AG09319 (cell line): ENCODE measurements around the gene SLC15A5.

ENCODE experiments used
- DNase-seq: peaks from one replicate; pipeline ENCODE4 v3.0.0-alpha.2; 2010; ENCODE audit warnings: low read depth; ENCODE audit errors: extremely low read depth
- TF ChIP-seq, protein P1 (sequence below): IDR thresholded peaks from 2 replicates; pipeline ENCODE4 v1.5.1; 2011; ENCODE audit warnings: low read depth, mild to moderate bottlenecking, inconsistent platforms, low read length, moderate library complexity

SLC15A5 gene

GRCh38 chr12:16241346-16241745, 36.1 kb downstream of the SLC15A5 start:
- TF ChIP-seq, protein P1, sequence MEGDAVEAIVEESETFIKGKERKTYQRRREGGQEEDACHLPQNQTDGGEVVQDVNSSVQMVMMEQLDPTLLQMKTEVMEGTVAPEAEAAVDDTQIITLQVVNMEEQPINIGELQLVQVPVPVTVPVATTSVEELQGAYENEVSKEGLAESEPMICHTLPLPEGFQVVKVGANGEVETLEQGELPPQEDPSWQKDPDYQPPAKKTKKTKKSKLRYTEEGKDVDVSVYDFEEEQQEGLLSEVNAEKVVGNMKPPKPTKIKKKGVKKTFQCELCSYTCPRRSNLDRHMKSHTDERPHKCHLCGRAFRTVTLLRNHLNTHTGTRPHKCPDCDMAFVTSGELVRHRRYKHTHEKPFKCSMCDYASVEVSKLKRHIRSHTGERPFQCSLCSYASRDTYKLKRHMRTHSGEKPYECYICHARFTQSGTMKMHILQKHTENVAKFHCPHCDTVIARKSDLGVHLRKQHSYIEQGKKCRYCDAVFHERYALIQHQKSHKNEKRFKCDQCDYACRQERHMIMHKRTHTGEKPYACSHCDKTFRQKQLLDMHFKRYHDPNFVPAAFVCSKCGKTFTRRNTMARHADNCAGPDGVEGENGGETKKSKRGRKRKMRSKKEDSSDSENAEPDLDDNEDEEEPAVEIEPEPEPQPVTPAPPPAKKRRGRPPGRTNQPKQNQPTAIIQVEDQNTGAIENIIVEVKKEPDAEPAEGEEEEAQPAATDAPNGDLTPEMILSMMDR: no peak
- DNase-seq: no peak

- TF ChIP-seq, protein P1: no peak
- DNase-seq: no peak
These were observed 38.8 kb downstream of the SLC15A5 start for GRCh38 chr12:16238661-16239060.

- no peak for DNase-seq
- TF ChIP-seq, protein P1: no peak
These were observed 47.8 kb downstream of the SLC15A5 start for GRCh38 chr12:16229676-16230075.

GRCh38 chr12:16228067-16228466, 49.4 kb downstream of the SLC15A5 start:
- DNase-seq: no peak
- TF ChIP-seq, protein P1: no peak

GRCh38 chr12:16225692-16226091, 51.8 kb downstream of the SLC15A5 start:
- DNase-seq: no peak

GRCh38 chr12:16224196-16224595, 53.3 kb downstream of the SLC15A5 start:
- DNase-seq: no peak
- TF ChIP-seq, protein P1: no peak

More at GRCh38 chr12:16225692-16226091, 51.8 kb downstream of the SLC15A5 start:
- TF ChIP-seq, protein P1: no peak

DNA sequence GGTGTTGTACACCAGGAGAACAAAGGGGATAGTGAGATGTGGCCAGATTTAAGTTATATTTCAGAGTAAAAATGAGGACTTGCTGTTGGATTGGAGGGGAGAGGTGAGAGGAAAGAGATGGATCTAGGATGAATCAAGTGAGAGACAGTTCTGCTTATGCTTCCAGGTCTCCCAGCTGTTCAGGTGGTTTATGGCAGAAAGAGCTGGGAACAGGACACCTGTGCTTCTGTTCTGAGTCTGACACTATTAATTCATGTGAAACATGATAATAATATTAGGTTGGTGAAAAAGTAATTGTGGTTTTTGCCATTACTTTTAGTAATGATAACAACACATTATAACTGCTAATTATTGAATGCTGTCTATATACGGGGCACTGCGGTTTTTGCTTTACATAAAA, 55.7 kb downstream of the SLC15A5 start:
- DNase-seq: no peak

More for the DNA sequence above, 55.7 kb downstream of the SLC15A5 start:
- TF ChIP-seq, protein P1: no peak
